Immature natural killer cell (primary cell): Measurements from ENCODE around the gene VPS4A. TPM values are rescaled to one million over a fixed set of nuclear protein-coding genes. Genes with fewer than 3 reads are reported as not detected.

Experiments used
- DNase-seq, 3 donors: peaks; one replicate each; pipeline ENCODE4 v3.0.0; 2022; ENCODE audit warnings: mixed read lengths in 1 of 3
- H3K27ac Mint-ChIP-seq, 6 donors: one replicate each; pipeline ENCODE4 v1.8.0; 2020; ENCODE audit warnings: mixed read lengths in 6 of 6, mild to moderate bottlenecking in 5 of 6, inconsistent platforms in 4 of 6, moderate library complexity in 3 of 6
- H3K27me3 Mint-ChIP-seq, 3 donors: one replicate each; pipeline ENCODE4 v1.8.0; 2020 to 2021; ENCODE audit warnings: low read depth in 3 of 3, mild to moderate bottlenecking in 3 of 3, mixed read lengths in 3 of 3, moderate library complexity in 3 of 3, inconsistent platforms in 1 of 3
- H3K36me3 Mint-ChIP-seq, 3 donors: one replicate each; pipeline ENCODE4 v1.8.0; 2020; ENCODE audit warnings: mixed read lengths in 3 of 3, inconsistent platforms in 2 of 3, mild to moderate bottlenecking in 2 of 3
- H3K4me1 Mint-ChIP-seq, 2 donors: one replicate each; pipeline ENCODE4 v1.8.0; 2020; ENCODE audit warnings: inconsistent platforms in 2 of 2, mild to moderate bottlenecking in 2 of 2, mixed read lengths in 2 of 2, moderate library complexity in 1 of 2
- H3K4me3 Mint-ChIP-seq, 5 donors: one replicate each; pipeline ENCODE4 v1.8.0; 2020; ENCODE audit warnings: mild to moderate bottlenecking in 5 of 5, mixed read lengths in 5 of 5, inconsistent platforms in 3 of 5, moderate library complexity in 3 of 5
- H3K9me3 Mint-ChIP-seq, 6 donors: one replicate each; pipeline ENCODE4 v1.8.0; 2020; ENCODE audit warnings: mild to moderate bottlenecking in 6 of 6, mixed read lengths in 6 of 6, inconsistent platforms in 4 of 6, moderate library complexity in 3 of 6
- polyA plus RNA-seq, 3 donors: library from polyadenylated mRNA; unstranded; fragments of 300-500 nt; fragmentation: Illumina TruSeq; gene quantifications; one replicate each; pipeline ENCODE4 v1.2.3, GENCODE V29; 2021

The VPS4A gene
- 10 to 100 TPM; 26.5 to 52.0 (median 30.9) TPM for polyA plus RNA-seq

DNA sequence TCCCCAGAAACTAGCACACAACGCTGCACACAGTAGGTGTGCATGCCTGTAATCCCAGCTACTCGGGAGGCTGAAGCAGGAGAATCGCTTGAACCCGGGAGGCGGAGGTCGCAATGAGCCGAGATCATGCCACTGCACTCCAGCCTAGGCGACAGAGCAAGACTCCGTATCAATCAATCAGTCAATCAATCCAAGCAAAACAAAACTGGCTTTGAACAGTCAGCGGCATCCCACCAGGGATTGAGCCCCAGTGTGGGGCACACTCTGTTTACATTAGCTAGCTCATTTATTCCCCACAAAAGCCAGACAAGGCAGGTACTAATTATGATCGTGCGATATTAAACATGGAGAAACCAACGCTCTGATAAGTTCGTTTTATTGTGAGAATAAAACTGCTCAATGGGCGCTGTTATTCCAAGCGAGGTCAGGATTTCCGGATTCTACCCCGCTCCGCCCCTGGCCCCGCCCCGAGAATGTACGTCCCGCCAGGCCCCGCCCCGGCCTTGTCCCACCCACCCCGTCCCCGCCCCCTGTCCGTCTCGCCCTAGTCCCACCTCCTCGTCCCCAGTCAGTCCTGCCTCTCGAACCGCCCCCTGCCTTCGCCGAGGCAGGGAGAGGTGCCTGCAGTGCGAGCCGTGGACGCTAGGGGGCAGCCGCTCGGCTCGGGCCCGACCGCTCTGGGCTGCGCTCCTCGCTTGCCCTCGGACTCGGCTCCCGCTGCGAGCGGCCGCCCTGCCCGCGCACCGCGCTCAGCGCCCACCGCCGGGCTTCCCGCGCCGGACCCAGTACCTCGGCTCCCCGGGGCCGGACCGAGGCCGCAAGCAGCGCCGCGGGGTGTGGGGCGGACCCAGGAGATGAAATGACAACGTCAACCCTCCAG, at the start of gene VPS4A:
TSS of gene VPS4A (plus strand) at position 698 of the 880 bp plus-strand sequence. CDS start at position 860, 162 bp downstream.
- Mint-ChIP-seq H3K36me3 (peaks cover under 1 to 5% (median under 1%) of the 10 kb centered on the region in 3 donors), H3K27me3 (peaks cover 1 to 4% (median 2%) of the 10 kb centered on the region in 3 donors), H3K27ac (peak within 1 kb of the TSS; percentile 89 to 98 (median 94)), H3K4me1 (peaks cover 31 to 34% of the 10 kb centered on the region in 2 donors), H3K9me3 (no peaks in the 10 kb centered on the region), H3K4me3 (peak within 1 kb of the TSS; percentile 91 to 99 (median 96))
- DNase-seq: peak; percentile 98

DNA sequence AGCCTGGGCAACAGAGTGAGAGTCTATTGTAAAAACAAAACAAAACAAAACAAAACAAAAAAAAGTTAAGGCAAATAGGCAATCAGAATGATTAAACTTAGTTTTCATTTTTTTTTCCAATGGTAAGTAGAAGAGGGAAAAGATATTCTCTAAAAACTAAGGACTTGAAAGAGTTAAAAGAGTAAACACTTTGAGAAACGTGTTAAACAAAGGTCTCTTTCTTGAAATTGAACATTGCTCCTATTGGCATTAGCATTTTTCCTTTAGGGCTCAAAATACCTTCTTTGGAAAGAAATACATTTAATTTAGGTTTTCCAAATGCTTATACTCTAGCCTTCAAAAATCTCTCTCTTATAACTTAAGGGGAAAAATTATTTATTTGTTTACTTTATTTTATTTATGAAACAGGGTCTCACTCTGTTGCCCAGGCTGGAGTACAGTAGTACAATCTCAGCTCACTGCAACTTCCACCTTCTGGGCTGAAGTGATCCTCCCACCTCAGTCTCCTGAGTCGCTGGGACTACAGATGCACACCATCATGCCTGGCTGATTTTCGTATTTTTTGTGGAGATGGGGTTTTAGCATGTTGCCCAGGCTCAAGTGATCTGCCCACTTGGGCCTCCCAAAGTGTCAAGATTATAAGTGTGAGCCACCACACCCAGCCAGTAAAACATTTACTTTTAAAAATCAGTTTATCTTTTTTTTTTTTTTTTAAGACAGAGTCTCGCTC, 44.7 kb upstream of the VPS4A start:
- H3K27ac Mint-ChIP-seq: peak overlapping the region in 2 of 6 donors; percentile 34 to 59
- no peaks in the 10 kb centered on the region for H3K27me3 Mint-ChIP-seq
- DNase-seq: no peak
- peaks cover 14 to 18% (median 15%) of the 10 kb centered on the region in 3 donors for H3K36me3 Mint-ChIP-seq
- no peaks in the 10 kb centered on the region for H3K9me3 Mint-ChIP-seq
- peaks cover 17 to 29% of the 10 kb centered on the region in 2 donors for H3K4me1 Mint-ChIP-seq
- peak overlapping the region in 2 of 5 donors; percentile 53 to 65 for H3K4me3 Mint-ChIP-seq

DNA sequence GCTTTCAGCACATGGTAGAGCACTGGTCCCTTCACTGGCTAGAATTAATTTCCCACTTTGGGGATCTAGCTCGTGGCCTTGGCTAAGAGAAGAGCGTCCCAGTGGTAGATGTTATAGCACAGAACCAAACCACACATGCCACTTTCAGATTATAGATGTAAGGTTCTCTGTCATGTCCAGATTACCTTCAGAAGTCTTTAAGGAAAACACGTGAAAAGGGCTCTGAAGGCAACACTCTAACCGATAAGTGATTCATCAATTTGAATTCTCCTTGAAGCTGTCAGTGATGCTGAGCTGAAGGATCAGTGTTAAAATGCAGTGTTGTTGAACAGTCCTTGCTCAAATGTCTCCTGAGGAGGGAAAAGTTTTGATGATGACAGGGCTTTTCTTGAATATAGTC, 43.5 kb upstream of the VPS4A start:
- no peak overlapping the region for H3K27ac Mint-ChIP-seq
- H3K9me3 Mint-ChIP-seq: no peaks in the 10 kb centered on the region
- peaks cover 17 to 29% of the 10 kb centered on the region in 2 donors for H3K4me1 Mint-ChIP-seq
- no peak overlapping the region for H3K4me3 Mint-ChIP-seq
- H3K27me3 Mint-ChIP-seq: no peaks in the 10 kb centered on the region
- peaks cover 14 to 22% (median 19%) of the 10 kb centered on the region in 3 donors for H3K36me3 Mint-ChIP-seq
- DNase-seq: no peak

DNA sequence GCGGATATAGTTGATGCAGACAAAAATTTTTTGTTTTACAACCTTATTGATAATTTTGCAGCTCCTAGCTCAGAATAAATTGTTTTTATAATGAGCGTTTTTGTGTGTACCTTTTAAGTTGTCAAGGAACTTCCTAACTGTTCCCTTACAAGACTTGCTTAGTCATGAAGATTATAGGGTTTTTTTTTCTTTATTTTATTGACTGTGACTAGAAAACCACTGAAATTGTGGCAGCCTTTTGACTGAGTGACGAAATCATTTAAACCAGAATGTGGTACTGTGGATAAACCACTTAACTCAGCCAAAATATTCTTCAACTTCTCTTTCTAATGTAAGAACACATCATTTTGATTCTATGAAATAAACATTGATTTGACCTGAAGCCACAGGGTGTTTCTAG, 40.8 kb upstream of the VPS4A start:
- H3K27ac Mint-ChIP-seq: peak overlapping the region in 1 of 6 donors; percentile 30
- no peak for DNase-seq
- H3K4me3 Mint-ChIP-seq: no peak overlapping the region
- H3K9me3 Mint-ChIP-seq: no peaks in the 10 kb centered on the region
- H3K4me1 Mint-ChIP-seq: peaks cover 14 to 24% of the 10 kb centered on the region in 2 donors
- H3K27me3 Mint-ChIP-seq: no peaks in the 10 kb centered on the region
- H3K36me3 Mint-ChIP-seq: peaks cover 7 to 22% (median 15%) of the 10 kb centered on the region in 3 donors

DNA sequence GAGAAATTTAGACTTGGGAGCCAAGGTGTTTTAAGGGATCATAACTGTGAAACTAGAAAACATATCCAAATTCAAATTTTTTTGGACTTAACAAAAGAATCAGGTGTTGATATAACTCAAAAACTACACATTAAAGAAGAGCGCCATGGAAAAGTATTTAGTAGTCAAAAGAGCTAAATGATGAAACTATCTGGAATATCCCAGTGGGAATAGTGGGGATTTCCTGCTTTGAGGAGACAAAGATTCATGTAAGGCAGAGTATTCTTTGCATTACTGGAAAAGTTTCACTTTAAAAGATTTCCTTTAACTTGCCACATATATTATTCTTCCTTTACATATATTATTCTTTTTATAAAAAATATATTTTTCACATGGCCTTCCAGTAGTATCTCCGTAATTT, 40.3 kb upstream of the VPS4A start:
- Mint-ChIP-seq H3K36me3 (peaks cover 7 to 22% (median 15%) of the 10 kb centered on the region in 3 donors), H3K4me1 (peaks cover 14 to 28% of the 10 kb centered on the region in 2 donors), H3K4me3 (no peak overlapping the region), H3K27me3 (no peaks in the 10 kb centered on the region), H3K27ac (peak overlapping the region in 1 of 6 donors; percentile 30), H3K9me3 (no peaks in the 10 kb centered on the region)
- no peak for DNase-seq

DNA sequence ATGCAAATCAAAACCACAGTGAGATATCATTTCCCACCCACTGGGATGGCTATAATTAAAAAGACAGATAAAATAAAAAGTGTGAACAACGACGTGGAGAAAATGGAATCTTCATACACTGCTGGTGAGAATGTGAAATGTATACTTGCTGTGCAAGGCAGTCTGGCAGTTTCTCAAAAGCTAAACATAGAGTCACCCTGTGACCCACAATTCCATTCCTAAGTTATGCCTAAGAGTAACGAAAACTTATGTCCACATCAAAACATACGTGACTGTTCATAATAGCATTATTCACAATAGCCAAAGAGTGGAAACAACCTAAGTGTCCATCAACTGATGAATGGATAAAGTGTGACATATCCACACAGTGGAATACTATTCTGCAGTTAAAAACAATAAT, 38.1 kb upstream of the VPS4A start:
- H3K4me3 Mint-ChIP-seq: no peak overlapping the region
- no peaks in the 10 kb centered on the region for H3K9me3 Mint-ChIP-seq
- DNase-seq: no peak
- peaks cover under 1 to 12% of the 10 kb centered on the region in 2 donors for H3K4me1 Mint-ChIP-seq
- peak overlapping the region in 1 of 6 donors; percentile 17 for H3K27ac Mint-ChIP-seq
- no peaks in the 10 kb centered on the region for H3K27me3 Mint-ChIP-seq
- peaks cover 7 to 19% (median 12%) of the 10 kb centered on the region in 3 donors for H3K36me3 Mint-ChIP-seq

DNA sequence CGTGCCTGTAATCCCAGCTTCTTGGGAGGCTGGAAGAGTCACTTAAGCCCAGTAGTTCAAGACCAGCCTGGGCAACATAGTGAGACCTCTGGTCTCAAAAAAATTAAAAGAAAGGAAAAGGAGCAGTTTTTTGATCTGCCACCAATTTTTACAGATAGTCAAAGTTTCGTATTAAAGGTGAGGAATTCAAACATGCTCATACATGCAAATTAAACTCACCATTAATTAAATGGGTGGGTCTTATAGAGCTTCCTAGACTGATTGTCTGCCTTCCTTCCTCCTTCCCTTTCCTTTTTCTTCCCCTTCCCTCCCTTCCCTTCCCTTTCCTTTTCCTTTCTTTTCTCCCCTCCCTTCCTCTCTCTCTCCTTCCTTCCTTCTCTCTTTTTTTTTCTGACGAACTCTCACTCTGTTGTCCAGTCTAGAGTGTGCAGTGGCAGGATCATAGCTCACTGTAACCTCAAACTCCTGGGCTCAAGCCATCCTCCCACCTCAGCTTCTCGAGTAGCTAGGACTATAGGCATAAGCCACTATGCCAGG, 36.4 kb upstream of the VPS4A start:
- Mint-ChIP-seq H3K36me3 (peaks cover 7 to 19% (median 12%) of the 10 kb centered on the region in 3 donors), H3K27ac (peak overlapping the region in 2 of 6 donors; percentile 61 to 84), H3K4me1 (peaks cover 3 to 12% of the 10 kb centered on the region in 2 donors), H3K4me3 (no peak overlapping the region), H3K27me3 (no peaks in the 10 kb centered on the region), H3K9me3 (no peaks in the 10 kb centered on the region)
- DNase-seq: no peak

DNA sequence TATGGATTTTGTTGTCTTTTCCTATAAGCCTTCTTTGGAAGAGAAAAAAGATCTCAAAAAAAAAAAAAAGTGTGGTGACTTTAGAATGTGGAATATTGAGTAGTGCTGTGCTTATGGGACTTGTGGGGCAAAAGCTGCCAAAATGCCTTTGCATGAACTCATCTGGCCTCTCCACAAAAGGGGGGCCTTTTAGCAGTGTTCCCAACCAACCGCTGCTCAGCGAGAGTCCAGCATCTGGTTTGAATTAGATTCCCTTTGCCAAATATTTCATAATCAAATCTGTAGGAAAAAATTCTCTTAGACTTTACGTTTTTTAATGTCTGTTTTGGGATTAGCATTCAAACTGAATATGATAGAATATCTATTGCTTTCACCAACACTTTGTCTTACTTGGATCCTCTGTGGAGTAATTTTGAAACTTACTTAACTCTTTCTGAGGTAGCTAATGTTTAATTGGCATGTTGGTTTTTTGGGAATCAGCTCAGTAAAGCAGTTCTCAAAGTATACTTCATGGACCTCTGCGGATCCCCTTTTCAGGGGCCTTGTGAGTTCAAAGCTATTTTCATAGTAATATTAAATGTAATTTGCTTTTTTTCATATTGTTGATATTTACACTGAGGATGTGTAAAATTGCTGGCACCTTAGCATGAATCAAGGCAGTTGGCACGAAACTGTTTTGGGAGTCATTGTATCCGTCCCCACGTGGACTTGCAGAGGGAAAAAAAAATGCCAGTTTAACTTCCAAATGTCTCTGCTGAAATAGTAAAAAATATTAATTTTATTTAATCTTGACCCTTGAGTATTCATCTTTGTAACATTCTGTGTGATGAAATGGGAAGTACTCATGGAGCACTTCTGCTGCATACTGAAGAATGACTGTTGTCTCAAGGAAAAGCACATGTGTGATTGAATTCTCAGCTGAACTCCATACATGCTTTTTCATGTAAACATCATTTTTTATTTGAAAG, 34.7 kb upstream of the VPS4A start:
- Mint-ChIP-seq H3K27ac (peak overlapping the region in 3 of 6 donors; percentile 11 to 54 (median 13)), H3K4me1 (peaks cover 3 to 12% of the 10 kb centered on the region in 2 donors), H3K36me3 (peaks cover 0 to 12% (median 12%) of the 10 kb centered on the region in 3 donors), H3K27me3 (no peaks in the 10 kb centered on the region), H3K9me3 (no peaks in the 10 kb centered on the region), H3K4me3 (no peak overlapping the region)
- no peak for DNase-seq

DNA sequence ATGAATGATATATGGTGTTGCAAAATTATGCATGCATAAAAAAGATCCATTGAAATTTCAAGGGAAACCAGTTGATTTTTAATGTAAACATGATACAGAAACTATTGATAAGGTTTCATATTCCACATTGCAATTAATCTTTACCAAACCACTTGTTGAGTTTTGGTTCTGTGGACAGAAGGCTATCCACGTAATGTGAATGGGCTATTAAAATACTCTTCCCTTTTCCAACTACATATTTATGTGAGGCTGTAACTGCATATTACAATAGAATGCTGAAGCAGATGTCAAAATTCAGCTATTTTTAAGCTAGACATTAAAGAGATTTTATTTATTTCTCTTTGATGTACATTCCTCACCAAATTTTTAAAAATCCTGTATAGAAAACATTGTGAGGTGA, 33.7 kb upstream of the VPS4A start:
- no peak for DNase-seq
- Mint-ChIP-seq H3K9me3 (no peaks in the 10 kb centered on the region), H3K27ac (peak overlapping the region in 3 of 6 donors; percentile 42 to 62 (median 57)), H3K36me3 (peaks cover 3 to 10% (median 8%) of the 10 kb centered on the region in 3 donors), H3K4me1 (peaks cover 3 to 12% of the 10 kb centered on the region in 2 donors), H3K4me3 (no peak overlapping the region), H3K27me3 (no peaks in the 10 kb centered on the region)

DNA sequence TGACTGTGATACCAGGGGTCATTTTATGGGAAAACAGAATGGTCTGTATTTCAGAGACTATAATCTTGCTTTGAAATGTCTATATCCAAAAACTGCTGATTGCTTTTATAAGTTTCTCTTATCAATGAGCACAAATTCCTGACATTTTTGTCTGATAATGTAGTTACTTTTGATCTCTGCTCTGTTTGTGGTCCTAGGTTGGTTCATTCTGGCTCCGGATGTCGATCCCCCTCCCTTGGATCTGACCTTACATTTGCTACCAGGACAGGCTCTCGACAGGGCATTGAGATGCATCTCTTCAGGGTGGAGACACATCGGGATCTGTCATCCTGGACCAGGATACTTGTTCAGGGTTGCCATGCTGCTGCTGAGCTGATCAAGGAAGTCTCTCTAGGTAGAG, 27.3 kb upstream of the VPS4A start:
- Mint-ChIP-seq H3K4me1 (peaks cover 0 to 5% of the 10 kb centered on the region in 2 donors), H3K27ac (peak overlapping the region in 1 of 6 donors; percentile 72), H3K36me3 (peaks cover 0 to 6% (median 6%) of the 10 kb centered on the region in 3 donors), H3K27me3 (no peaks in the 10 kb centered on the region), H3K9me3 (no peaks in the 10 kb centered on the region), H3K4me3 (no peak overlapping the region)
- DNase-seq: no peak

DNA sequence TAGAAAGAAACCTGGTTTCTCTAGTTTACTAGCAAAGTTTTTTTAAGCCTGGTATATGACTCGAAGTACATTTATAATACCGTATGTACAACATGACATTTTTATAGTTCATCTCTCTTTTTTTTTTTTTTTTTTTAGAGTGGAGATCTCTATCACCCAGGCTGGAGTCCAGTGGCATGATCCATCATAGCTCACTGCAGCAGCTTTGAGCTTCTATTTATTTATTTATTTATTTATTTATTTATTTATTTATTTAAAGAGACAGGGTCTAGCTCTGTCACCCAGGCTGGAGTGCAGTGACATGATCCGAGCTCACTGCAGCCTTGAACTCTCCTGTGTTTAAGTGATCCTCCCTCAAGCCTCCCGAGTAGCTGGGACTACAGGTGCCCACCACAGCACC, 25.9 kb upstream of the VPS4A start:
- DNase-seq: no peak
- Mint-ChIP-seq H3K27ac (no peak overlapping the region), H3K4me3 (no peak overlapping the region), H3K4me1 (peaks cover 0 to 3% of the 10 kb centered on the region in 2 donors), H3K27me3 (no peaks in the 10 kb centered on the region), H3K9me3 (no peaks in the 10 kb centered on the region), H3K36me3 (peaks cover 0 to 10% (median 6%) of the 10 kb centered on the region in 3 donors)

DNA sequence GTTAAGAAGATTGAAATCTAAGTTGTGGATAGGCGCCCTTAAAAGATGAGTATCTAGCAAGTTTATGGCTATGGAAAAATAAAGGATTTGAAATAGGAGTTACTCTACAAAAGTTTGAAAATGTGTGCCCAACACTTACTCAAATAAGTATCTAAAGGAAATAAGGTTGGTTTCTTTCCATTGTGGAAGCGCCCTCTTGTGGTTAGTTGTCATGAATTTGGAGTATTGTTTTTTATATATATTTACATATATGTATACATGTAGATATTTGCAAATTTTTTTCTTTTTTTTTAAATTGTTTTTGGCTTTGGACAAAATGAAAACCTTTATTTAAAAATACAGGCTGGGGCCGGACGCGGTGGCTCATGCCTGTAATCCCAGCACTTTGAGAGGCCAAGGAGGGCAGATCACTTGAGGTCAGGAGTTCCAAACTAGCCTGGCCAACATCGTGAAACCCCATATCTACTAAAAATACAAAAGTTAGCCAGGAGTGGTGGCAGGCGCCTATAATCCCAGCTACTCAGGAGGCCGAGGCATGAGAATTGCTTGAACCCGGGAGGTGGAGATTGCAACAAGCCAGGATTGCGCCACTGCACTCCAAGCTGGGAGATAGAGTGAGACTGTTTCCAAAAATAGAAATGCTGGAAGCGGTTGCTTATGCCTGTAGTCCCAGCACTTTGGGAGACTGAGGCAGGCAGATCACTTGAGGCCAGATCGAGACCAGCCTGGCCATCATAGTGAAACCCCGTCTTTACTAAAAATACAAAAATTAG, 24.0 kb upstream of the VPS4A start:
- Mint-ChIP-seq H3K27me3 (no peaks in the 10 kb centered on the region), H3K9me3 (no peaks in the 10 kb centered on the region), H3K4me3 (no peak overlapping the region), H3K27ac (peak overlapping the region in 2 of 6 donors; percentile 72 to 73), H3K36me3 (peaks cover 0 to 10% (median 6%) of the 10 kb centered on the region in 3 donors), H3K4me1 (peaks cover 0 to 3% of the 10 kb centered on the region in 2 donors)
- DNase-seq: peak; percentile 53 to 64 (median 56)
